GM12801 (cell line): ENCODE data around the gene BUD23.

Experiments
- CTCF ChIP-seq: IDR thresholded peaks from one replicate; pipeline ENCODE4 v1.5.1; 2011; ENCODE audit warnings: control low read depth; ENCODE audit not compliant: insufficient read length; ENCODE audit errors: extremely low read depth

Gene BUD23

GRCh38 chr7:73645643-73646174 is 37.7 kb upstream of the BUD23 start:
- TF ChIP-seq CTCF: no peak

GRCh38 chr7:73646785-73647724 is 36.3 kb upstream of the BUD23 start:
- no peak for TF ChIP-seq CTCF

GRCh38 chr7:73647725-73648592 is 35.4 kb upstream of the BUD23 start:
- TF ChIP-seq CTCF: no peak

GRCh38 chr7:73648593-73649332 is 34.6 kb upstream of the BUD23 start:
- TF ChIP-seq CTCF: no peak

GRCh38 chr7:73649576-73649975 is 33.8 kb upstream of the BUD23 start:
- TF ChIP-seq CTCF: no peak

- no peak for TF ChIP-seq CTCF
Observed at GRCh38 chr7:73650524-73650923, 32.9 kb upstream of the BUD23 start.
